K562 (cell line): Measurements from ENCODE around the gene MRM2. TPM values are rescaled to one million over a fixed set of nuclear protein-coding genes. Genes with fewer than 3 reads are reported as not detected.
A peak's percentile ranks its signal among the peaks of the same experiment; 100 is the strongest.

ENCODE experiments used
- DEAF1 ChIP-seq: fragments of 450-650 bp; formaldehyde crosslinking; IDR thresholded peaks from 2 replicates; pipeline ENCODE4 v1.4.0; 2020; ENCODE audit warnings: mild to moderate bottlenecking, moderate library complexity
- ELF4 ChIP-seq: fragments of 450-650 bp; formaldehyde crosslinking; IDR thresholded peaks from 2 replicates; pipeline ENCODE4 v1.4.0; 2022; ENCODE audit warnings: missing genetic modification characterization
- GTF2E2 ChIP-seq: fragments of 200-800 bp; sonication (Bioruptor generic); IDR thresholded peaks from 2 replicates; pipeline ENCODE4 v1.6.1; 2016; ENCODE audit warnings: missing genetic modification characterization, missing compliant biosample characterization
- HCFC1 ChIP-seq: IDR thresholded peaks from 2 replicates; pipeline ENCODE4 v1.6.1; 2012; ENCODE audit warnings: low read depth, low read length, improper control_type of control experiment
- HDAC2 ChIP-seq: fragments of 450-650 bp; IDR thresholded peaks from 2 replicates; pipeline ENCODE4 v1.6.1; 2016; ENCODE audit warnings: mild to moderate bottlenecking
- HOXB6 ChIP-seq: fragments of 250-450 bp; sonication (Bioruptor Pico); IDR thresholded peaks from 2 replicates; pipeline ENCODE4 v1.5.1; 2022; ENCODE audit warnings: mild to moderate bottlenecking, borderline replicate concordance
- MAZ ChIP-seq, 2 experiments: fragments of 450-650 bp in 1 of 2; sonication (generic) in 1 of 2; formaldehyde crosslinking; IDR thresholded peaks in 1 of 2; conservative IDR thresholded peaks in 1 of 2; 2 replicates each; pipeline versions ENCODE4 v1.4.0 to v1.5.0; 2020; ENCODE audit warnings: mild to moderate bottlenecking in 1 of 2, missing genetic modification reagents in 1 of 2
- OTX1 ChIP-seq: fragments of 450-650 bp; formaldehyde crosslinking; IDR thresholded peaks from 2 replicates; pipeline ENCODE4 v1.4.0; 2022; ENCODE audit warnings: mild to moderate bottlenecking
- REST ChIP-seq, 2 experiments: fragments of 450-650 bp; formaldehyde crosslinking in 1 of 2; IDR thresholded peaks; 2 replicates each; pipeline versions ENCODE4 v1.4.0 to v1.6.1; 2014 to 2020; ENCODE audit warnings: mild to moderate bottlenecking in 2 of 2, borderline replicate concordance in 1 of 2, low read depth in 1 of 2
- SRSF3 ChIP-seq: fragments of 200-400 bp; formaldehyde crosslinking; IDR thresholded peaks from 2 replicates; pipeline ENCODE4 v1.6.1; 2016; ENCODE audit warnings: mild to moderate bottlenecking, low read length, moderate library complexity; ENCODE audit not compliant: insufficient read depth
- SUPT5H ChIP-seq: fragments of 450-650 bp; IDR thresholded peaks from 2 replicates; pipeline ENCODE4 v1.6.1; 2016
- ZC3H8 ChIP-seq: fragments of 450-650 bp; IDR thresholded peaks from 2 replicates; pipeline ENCODE4 v1.6.1; 2017
- ZNF695 ChIP-seq: fragments of 450-650 bp; formaldehyde crosslinking; IDR thresholded peaks from 2 replicates; pipeline ENCODE4 v1.4.0; 2020; ENCODE audit warnings: mild to moderate bottlenecking, moderate library complexity
- ZNF707 ChIP-seq: fragments of 250-450 bp; sonication (Bioruptor Pico); conservative IDR thresholded peaks from 2 replicates; pipeline ENCODE4 v1.8.0; 2022; ENCODE audit warnings: inconsistent platforms, mild to moderate bottlenecking, moderate library complexity
- ZNF79 ChIP-seq: fragments of 250-450 bp; sonication (Bioruptor Pico); IDR thresholded peaks from 2 replicates; pipeline ENCODE4 v1.4.0; 2020; ENCODE audit warnings: low read depth, mild to moderate bottlenecking, moderate library complexity
- polyA plus RNA-seq, 8 experiments: library from polyadenylated mRNA; depleted of rRNA in 4 of 8; stranded (reverse) in 5 of 8; unstranded in 3 of 8; fragments of >200 nt; fragmentation: Nextera tagmentation in 2 of 8; fragmentation: Illumina TruSeq in 1 of 8; extraction: Ambion mirVana in 2 of 8; extraction: Trizol in 1 of 8; gene quantifications; 2 replicates each; pipeline versions ENCODE4 v1.2.1 to v1.2.3, GENCODE V29; 2011 to 2014; ENCODE audit warnings: inconsistent platforms in 1 of 8, missing spikeins in 1 of 8
- total RNA-seq, 7 experiments: library from RNA; depleted of rRNA in 6 of 7; stranded (reverse); fragments of >200 nt in 6 of 7; fragmentation: Illumina TruSeq in 2 of 7; extraction: Trizol in 2 of 7; gene quantifications; 2 replicates each; pipeline versions ENCODE4 v1.2.1 to v1.2.3, GENCODE V29; 2011 to 2021; ENCODE audit warnings: low replicate concordance in 1 of 7
- TF ChIP-seq, protein P1 (sequence below): fragments of 250-450 bp; sonication (Bioruptor Pico); IDR thresholded peaks from 2 replicates; pipeline ENCODE4 v1.5.1; 2021; ENCODE audit warnings: mild to moderate bottlenecking

Gene MRM2
- total and polyA plus RNA-seq, 9 of the 15 experiments (the other 6 are each of a cell fraction or from before 2014, with no cell fraction given), result 32.4 to 116 (median 50.5) TPM

DNA sequence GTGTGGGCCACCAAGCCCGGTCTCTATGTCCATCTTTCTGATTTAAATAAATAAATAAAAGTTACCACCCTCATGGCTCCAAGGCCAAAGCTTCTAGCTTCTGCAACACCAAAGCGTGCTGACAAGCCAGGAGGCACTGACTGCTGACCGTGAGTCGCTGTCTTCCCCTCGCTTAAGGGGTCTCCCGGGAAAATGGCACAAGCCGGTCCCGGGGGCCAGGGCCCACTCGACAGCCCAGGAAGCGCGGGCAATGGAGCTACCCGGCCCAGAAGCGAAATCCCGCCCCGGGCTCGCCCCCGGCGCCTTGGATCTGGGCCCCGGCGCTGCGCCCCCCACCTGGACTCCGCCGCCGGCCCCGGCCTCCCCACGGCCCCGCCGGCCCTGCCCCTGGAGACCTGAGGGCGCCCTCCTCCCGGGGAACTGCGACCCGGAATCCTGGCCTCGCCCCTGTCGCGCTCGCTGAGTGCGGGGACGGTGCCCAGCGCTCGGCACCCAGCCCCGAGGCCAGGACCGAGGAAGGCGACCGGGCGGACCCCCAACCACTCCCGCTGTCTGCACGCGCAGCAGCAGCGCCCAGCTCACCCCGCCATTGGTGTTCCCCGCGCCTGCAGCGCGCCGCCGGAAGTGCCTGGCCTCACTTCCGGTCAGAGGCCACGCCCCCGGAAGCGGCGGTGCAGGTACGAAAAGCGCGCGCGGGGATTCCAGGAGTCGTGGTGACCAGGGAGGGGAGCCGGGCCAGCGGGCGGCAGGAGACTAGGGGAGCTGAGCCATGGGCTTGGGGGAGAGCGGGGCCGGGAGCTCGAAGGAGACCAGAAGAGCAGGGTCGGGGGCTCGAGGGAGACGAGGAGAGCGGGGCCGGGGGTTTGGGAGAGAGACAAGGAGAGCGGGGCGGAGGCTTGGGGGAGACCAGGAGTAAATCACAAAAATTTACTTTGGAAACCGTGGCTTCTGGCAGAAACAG is at the start of gene MRM2, which contains the start of gene NUDT1 (continued):
- TF ChIP-seq REST (IDR thresholded peaks at IDR 0.05; ENCODE audit: borderline replicate concordance) (no peak), REST (CRISPR knock-in tag; IDR thresholded peaks at IDR 0.05; ENCODE audit: low read depth) (peak; percentile 62; the same call in 1 of the 2 replicates), ZC3H8 (no peak), SUPT5H (peak; percentile 95), ZNF695 (CRISPR knock-in tag) (no peak), HDAC2 (peak; percentile 17; the same call in 1 of the 2 replicates), GTF2E2 (tag) (peak; percentile 93), OTX1 (CRISPR knock-in tag) (no peak), SRSF3 (no peak), HOXB6 (no peak), HCFC1 (peak; percentile 73), ZNF707 (CRISPR knock-in tag) (no peak), MAZ (CRISPR knock-in tag; conservative IDR thresholded peaks at IDR 0.05 in 1 of 2, IDR thresholded peaks at IDR 0.05 in 1 of 2) (peak; percentile 80), DEAF1 (no peak), ZNF79 (no peak), ELF4 (CRISPR knock-in tag) (0 out of 2 replicates have a peak, but pooled peaks have one; percentile 60)
- TF ChIP-seq, protein P1, sequence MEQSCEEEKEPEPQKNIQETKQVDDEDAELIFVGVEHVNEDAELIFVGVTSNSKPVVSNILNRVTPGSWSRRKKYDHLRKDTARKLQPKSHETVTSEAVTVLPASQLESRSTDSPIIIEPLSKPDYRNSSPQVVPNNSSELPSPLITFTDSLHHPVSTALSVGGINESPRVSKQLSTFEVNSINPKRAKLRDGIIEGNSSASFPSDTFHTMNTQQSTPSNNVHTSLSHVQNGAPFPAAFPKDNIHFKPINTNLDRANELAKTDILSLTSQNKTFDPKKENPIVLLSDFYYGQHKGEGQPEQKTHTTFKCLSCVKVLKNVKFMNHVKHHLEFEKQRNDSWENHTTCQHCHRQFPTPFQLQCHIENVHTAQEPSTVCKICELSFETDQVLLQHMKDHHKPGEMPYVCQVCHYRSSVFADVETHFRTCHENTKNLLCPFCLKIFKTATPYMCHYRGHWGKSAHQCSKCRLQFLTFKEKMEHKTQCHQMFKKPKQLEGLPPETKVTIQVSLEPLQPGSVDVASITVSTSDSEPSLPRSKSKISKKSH, result no peak
